C1 segment of cervical spinal cord (tissue), 14 donors: ENCODE measurements around the gene MBNL2.

Experiments
- DNase-seq, 14 donors: peaks; one replicate each; lab custom pipeline; 2025; lab: John Stamatoyannopoulos, UW

The MBNL2 gene

DNA sequence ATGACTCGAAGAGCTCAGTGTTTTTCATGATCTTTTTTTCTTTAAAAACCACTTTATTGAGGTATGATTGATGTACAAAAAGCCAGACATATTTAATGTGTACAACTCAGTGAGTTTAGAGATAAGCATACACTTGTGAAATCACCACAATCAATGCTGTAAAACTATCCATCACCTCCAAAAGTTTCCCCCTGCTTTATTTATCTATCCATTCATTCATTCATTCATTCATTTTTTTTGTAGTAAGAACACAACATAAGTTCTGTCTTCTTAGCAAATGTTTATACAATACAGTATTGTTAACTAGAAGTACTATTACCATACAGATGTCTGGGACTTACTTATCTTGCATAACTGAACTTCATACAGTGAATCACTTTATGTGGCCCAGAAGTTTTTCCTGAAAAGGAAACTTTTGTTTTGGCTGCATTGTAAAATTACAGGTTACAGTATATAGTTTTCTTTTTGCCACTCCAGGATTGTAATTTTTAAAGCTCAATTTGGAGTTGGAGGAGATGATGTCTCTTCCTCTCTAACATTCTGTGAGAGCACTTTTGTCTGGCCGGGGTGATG, 218.6 kb downstream of the MBNL2 start:
- no peak for DNase-seq

- no peak for DNase-seq
These were observed 219.2 kb downstream of the MBNL2 start for GRCh38 chr13:97441368-97441767.
